Left hindlimb (tissue), 1 donor: Measurements from ENCODE around the gene C6orf15.
A peak's percentile ranks its signal among the peaks of the same experiment; 100 is the strongest.
"Not testable (repeated sequence)": the region's sequence is repeated elsewhere in the genome, so short reads cannot be mapped to it uniquely, and the experiment has no call there.

Experiments
- DNase-seq: peaks from one replicate; pipeline ENCODE4 v3.0.0-alpha.2; 2018

The C6orf15 gene

GRCh38 chr6:31098449-31098938 lies 13.9 kb downstream of the C6orf15 start:
- DNase-seq, result no peak

- no peak for DNase-seq
These were observed 15.7 kb downstream of the C6orf15 start for GRCh38 chr6:31096656-31097055.

- DNase-seq, result no peak
These were observed 16.2 kb downstream of the C6orf15 start for GRCh38 chr6:31096215-31096614.

- DNase-seq, result no peak
These were observed 17.9 kb downstream of the C6orf15 start for GRCh38 chr6:31094389-31094881.

- no peak for DNase-seq
These were observed 19.4 kb downstream of the C6orf15 start for GRCh38 chr6:31092769-31093505.

- no peak for DNase-seq
These were observed 20.1 kb downstream of the C6orf15 start for GRCh38 chr6:31092238-31092637.

GRCh38 chr6:31091680-31092079 lies 20.7 kb downstream of the C6orf15 start:
- DNase-seq, result no peak

- DNase-seq, result no peak
These were observed 21.4 kb downstream of the C6orf15 start for GRCh38 chr6:31090973-31091364.

GRCh38 chr6:31090275-31090972 lies 22.0 kb downstream of the C6orf15 start:
- no peak for DNase-seq

GRCh38 chr6:31087494-31088089 lies 24.8 kb downstream of the C6orf15 start:
- DNase-seq, result peak; percentile 78

- DNase-seq, result no peak
These were observed 25.5 kb downstream of the C6orf15 start for GRCh38 chr6:31086788-31087440.

GRCh38 chr6:31083742-31084354 lies 28.5 kb downstream of the C6orf15 start:
- no peak for DNase-seq

GRCh38 chr6:31081872-31082271 lies 30.5 kb downstream of the C6orf15 start:
- DNase-seq, result no peak

- peak; percentile 51 for DNase-seq
These were observed 32.6 kb downstream of the C6orf15 start for GRCh38 chr6:31079656-31080261.

GRCh38 chr6:31076611-31077010 lies 35.8 kb downstream of the C6orf15 start:
- DNase-seq, result no peak

- DNase-seq, result no peak
These were observed 36.8 kb downstream of the C6orf15 start for GRCh38 chr6:31075528-31075927.

GRCh38 chr6:31074401-31074800 lies 38.0 kb downstream of the C6orf15 start:
- no peak for DNase-seq

- peak; percentile 47 for DNase-seq
These were observed 41.6 kb downstream of the C6orf15 start for GRCh38 chr6:31070711-31071197.

- DNase-seq, result peak; percentile 57
These were observed 43.6 kb downstream of the C6orf15 start for GRCh38 chr6:31068669-31069340.

- DNase-seq, result not testable (repeated sequence)
These were observed 44.3 kb downstream of the C6orf15 start for GRCh38 chr6:31067891-31068668.

GRCh38 chr6:31067028-31067427 lies 45.3 kb downstream of the C6orf15 start:
- DNase-seq, result not testable (repeated sequence)
